HEK293 (cell line): ENCODE data around the gene MESD.

Source experiments
- CTCF ChIP-seq: fragments of 450-650 bp; formaldehyde crosslinking; IDR thresholded peaks from 2 replicates; pipeline ENCODE4 v1.5.1; 2016; ENCODE audit warnings: missing biosample characterization, missing genetic modification characterization
- EGR2 ChIP-seq: fragments of 450-650 bp; formaldehyde crosslinking; IDR thresholded peaks from 2 replicates; pipeline ENCODE4 v1.5.1; 2016; ENCODE audit warnings: low read depth, missing biosample characterization, missing genetic modification characterization
- ZNF324 ChIP-seq: fragments of 450-650 bp; formaldehyde crosslinking; IDR thresholded peaks from 2 replicates; pipeline ENCODE4 v1.5.1; 2016; ENCODE audit warnings: missing biosample characterization, missing genetic modification characterization

GRCh38 chr15:80898040-80898439 is 91.6 kb downstream of the MESD start:
- no peak for TF ChIP-seq ZNF324 (tag by site-specific recombination)
- TF ChIP-seq EGR2 (tag by site-specific recombination) = no peak
- no peak for TF ChIP-seq CTCF (tag by site-specific recombination)
